ENCODE measurements around the gene CKMT2.

CKMT2 gene

DNA sequence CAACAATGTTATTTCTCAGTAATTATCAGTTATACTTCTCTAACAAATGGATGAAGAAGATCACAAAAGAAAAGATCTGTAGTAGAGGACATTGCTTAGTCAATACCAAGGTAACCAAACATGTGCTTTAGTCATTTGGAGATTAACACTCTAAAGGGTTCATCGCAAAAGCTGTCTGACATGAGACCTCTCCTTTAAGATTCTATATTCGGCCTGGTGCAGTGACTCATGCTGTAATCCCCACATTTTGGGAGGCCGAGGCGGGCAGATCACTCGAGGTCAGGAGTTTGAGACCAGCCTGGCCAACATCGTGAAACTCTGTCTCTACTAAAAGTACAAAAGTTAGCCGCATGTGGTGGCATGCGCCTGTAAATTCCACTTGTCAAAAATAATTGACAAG lies 18.3 kb upstream of the CKMT2 start:
- DNase-seq (ENCODE audit: low read depth in 1 of 2, low spot score in 1 of 2) = no peak

DNA sequence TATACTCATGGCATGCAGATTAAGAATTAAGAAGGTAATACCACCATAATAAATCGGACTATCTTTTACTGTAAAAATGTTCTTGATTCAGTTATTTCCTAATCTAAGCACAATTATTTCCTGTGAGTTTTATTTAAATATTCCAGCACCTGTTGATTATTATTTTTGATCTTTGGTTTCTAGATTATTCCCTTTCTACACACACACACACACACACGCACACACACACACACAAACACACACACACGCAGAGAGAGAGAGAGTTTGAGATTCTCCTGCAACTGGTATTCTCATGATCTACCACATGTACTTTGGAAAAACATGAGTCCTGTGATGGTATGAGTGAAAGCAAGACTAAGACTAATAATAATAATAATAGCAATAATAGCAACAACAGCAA lies 17.0 kb upstream of the CKMT2 start:
- no peak for DNase-seq (ENCODE audit: low read depth in 1 of 2, low spot score in 1 of 2)

DNA sequence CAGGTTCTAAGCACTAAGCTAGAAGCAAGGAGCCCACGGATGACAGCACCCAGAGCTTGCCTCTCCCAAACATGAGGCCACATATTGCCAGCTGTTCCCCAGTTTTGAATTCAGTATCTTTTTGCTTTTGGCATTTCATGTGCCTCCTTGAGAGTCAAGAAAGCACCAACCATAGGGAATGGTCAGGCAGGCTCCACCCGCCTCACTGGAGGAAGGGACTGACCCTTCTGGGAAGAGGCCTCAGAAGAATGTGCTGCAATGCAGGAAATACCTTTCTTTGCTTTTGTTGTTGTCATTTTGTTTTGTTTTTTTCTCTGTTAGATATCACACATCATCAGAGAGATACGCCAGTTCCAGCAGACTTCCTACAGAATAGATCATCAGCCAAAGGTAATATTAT lies 13.7 kb upstream of the CKMT2 start:
- DNase-seq (ENCODE audit: low read depth in 1 of 2, low spot score in 1 of 2) = no peak

DNA sequence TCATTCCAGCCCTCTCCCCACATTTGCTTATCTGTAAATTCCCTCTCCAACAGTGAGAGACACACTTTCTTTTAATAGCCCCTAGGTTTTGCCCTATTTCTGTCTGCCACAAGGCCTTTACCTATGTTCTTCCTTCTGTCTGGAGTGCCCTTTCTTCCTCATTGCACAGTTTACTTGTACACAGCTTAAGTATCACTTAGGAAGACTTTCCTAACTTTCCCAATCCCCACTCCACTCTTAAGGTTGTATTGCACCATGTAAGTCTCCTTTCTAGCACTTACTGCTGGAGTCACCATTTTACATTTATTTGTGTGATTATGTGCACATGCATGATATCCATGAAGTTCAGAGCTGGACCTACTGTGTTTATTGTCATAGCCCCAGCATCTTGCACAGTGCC lies 10.8 kb upstream of the CKMT2 start:
- no peak for DNase-seq (ENCODE audit: low read depth in 1 of 2, low spot score in 1 of 2)

DNA sequence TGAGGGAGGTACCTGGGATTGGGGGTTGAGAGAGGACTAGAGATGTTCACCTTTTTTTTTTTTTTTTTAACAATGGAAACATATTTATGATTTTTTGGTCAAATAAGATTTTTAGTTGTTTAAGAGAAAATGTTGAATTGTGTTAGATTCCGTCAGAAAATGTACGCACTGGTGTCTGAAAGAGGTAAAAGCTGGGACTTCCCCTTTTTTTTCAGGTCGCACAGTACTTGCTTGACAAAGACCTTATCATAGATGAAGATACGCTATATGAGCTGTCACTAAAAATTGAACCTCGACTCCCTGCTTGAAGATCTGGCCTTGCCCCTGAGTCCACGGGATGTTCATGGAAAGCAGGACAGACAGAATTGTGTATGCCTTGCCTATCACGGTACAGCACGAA lies 7.7 kb upstream of the CKMT2 start:
- no peak for DNase-seq (ENCODE audit: low read depth in 1 of 2, low spot score in 1 of 2)

DNA sequence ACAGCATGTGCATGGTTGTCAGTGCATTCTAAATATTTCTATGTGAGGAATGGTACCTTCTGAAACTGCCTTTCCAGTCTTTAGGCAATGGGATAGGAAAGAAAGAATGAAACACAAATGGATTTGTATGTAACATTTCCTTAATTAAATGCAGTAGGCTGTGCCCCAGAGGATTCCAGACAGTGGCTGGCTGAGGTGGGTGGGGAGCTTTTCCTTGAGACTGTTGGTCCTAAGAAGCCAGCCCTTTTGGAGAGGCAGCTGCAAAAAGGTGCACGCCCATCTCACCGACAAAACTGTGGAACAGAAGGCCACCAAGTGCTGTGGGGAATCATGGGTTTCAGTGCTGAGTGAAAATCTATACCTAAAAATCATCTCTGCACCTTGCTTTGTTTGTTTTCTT lies 6.8 kb upstream of the CKMT2 start:
- no peak for DNase-seq (ENCODE audit: low read depth in 1 of 2, low spot score in 1 of 2)

DNA sequence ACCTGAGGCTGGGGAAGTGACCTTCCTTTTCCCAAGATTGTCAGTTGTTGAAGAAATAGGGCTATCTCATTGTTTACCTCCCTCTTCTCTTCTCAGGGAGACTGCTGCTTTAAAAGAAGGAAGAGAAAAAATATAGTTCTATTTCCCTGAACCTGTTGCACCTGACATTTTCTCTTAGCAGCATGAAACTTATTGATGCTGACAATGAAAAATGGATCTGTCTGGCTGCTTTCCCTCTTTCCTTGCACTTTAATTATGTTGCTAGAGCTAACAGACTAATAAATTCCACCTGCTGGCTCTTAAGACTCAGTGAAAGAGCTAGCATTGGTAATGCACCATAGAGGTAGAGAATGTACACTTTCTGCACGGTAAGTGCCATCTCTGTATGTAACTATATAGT lies 6.2 kb upstream of the CKMT2 start:
- DNase-seq (ENCODE audit: low read depth in 1 of 2, low spot score in 1 of 2) = no peak

DNA sequence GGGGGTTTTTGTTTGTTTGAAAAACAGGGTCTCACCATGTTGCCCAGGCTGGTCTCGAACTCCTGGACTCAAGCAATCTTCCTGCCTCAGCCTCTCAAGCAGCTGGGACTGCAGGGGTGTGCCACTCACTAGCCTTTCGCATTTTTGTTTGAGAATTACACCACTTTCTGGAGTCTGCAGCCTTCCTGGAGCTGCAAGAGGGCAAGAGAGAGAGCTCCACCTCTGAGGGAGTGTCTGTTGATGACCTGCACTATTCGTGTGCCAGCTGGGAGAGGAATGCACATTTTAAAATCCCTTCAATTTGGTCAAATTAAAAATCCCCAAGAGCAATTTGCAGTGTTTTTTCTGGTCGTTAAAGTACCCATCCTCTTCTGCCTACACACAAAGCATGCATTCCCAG lies 5.0 kb upstream of the CKMT2 start:
- DNase-seq (ENCODE audit: low read depth in 1 of 2, low spot score in 1 of 2) = no peak

DNA sequence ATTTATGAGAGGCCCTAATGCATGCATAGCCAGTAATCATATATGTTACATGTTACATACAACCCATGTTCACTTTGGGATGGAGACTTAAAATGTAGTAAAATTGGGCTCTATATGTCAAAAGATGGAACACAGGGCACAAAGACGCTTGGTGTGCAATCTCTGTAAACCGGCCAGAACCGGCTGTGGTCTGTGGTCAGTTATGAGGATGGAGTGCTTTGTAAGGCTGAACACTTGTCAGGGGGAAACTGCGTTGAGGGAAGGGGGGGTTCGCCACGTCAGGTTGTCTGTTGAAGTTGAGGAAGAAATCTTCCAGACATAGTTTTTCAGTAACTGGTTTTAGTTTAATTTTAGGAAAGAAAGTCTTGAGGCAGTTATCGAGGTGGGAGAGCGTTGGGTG lies 2.7 kb upstream of the CKMT2 start:
- DNase-seq (ENCODE audit: low read depth in 1 of 2, low spot score in 1 of 2) = no peak

DNA sequence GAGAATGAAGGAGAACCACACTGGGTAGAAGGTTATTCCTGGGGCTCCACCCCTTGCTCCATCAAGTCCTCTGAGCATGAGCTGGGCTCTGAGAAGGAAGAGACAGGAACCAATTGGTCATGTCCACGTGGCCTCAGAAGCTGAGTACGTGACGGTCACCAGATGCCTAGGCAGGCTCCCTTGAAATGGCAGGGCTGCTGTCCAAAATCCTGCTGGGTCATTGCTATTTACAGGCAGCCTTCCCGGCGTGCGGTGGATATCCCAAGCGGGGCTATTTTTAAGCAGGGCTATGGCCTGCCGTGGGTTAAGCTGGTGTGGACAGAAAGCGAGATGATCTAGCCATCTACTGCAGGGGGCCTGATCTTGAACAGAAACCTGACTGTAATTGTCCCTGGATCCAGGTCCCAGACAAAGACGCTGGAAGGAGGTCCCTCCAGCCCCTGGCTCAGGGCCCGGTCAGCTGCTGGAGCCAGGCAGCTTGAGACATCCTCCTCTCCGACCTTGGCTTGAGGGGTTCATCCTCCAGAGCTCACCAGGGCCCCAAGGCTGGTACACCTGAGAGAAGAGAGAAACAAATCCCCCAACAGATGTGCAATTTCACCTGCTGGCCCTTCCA lies 550 bp upstream of the CKMT2 start:
- no peak for DNase-seq (ENCODE audit: low read depth in 1 of 2, low spot score in 1 of 2)

DNA sequence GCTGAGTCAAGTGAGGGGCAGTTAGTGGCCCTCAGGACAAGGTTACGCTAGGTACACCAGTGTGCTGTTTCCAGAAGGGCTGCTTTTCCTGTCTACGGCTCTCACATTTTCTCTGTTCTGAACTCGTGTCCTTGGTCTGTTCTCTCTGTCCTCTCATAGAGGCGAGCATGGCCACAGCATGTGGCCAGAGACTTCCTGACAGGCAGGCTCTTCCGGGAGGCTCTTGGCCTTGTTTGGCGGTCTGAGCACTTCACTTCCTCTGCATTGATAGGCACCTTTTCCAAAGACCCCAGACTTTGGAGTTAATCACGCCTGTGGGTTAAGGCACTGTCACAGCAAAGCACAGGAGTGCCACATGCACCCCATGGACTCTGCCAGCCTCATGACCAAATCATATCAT lies 1.2 kb downstream of the CKMT2 start:
- DNase-seq (ENCODE audit: low read depth in 1 of 2, low spot score in 1 of 2) = no peak

DNA sequence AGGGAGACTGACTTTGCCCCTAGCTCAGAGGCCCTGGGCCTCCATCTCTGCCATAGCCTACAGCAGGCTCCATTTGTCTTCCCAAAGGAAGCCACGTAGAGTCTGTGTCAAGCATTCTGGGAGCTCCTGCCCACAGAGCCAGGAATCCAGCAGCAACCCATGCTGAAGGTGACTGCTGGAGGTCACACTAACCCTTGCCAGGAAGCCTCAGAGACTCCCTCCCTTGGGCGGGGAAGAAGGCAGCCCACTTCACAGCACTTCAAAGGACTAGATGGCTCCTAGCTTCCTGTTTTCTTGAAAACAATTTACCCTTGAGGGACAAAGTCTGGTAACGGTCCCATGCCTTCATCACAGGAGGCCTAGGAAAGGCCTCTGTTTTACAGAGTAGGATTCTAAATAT lies 1.7 kb downstream of the CKMT2 start:
- DNase-seq (ENCODE audit: low read depth in 1 of 2, low spot score in 1 of 2) = no peak

DNA sequence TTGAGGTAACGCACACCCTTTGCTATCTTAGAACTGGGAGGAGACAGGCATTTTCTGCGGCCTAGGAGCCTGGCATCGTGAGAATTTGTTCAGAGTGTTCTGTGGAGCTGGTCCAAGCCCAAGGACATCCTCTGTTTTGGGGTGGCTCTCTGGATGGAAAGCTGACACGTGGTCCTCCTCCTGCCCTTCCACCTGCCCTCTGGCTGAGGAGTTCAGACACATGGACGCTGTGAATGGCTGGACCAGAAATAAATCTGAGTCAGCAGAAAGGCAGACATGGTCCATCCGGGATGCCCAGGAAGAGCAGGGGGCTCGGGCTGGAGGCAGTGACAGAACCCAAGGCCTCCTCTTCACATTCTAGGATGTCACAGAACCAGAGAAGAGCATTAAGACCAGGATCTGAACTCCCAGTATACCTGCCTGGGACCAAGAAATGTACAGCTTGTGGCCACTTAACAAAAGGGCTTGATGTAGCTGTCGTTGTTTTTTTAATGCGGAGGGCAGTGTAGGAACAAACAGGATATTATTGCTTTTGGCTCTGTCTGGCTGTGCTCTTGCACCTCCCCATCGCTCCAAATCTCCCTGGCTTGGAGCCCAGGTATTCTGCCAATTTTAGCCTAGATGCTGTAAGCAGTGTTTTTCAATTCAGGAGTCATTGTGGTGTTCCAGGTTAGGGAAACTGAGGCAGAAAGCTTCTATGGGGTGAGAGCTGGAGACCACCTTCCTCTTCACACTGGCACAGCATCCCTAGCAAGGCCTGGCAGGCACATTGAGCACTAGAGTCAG lies 2.4 kb downstream of the CKMT2 start:
- DNase-seq (ENCODE audit: low read depth in 1 of 2, low spot score in 1 of 2) = no peak

DNA sequence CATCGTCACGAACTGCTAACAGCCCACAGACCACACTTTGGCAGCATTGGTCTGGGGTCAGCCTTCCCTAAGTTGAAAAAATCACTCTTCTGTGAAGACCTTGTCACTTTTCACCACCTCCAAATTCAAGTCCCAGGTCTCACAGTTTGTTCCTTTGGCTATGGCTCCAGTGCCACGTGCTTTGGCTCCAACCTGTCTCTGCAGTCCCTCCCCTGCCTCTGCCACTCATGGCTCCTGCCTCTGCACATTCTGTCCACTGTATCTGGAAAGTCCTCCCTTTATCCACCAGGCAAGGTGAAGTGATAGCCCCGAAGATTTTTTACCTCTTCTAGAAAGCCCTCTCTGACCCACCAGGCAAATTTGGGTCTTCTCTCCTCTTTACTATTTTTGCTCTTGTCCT lies 5.3 kb downstream of the CKMT2 start:
- no peak for DNase-seq (ENCODE audit: low read depth in 1 of 2, low spot score in 1 of 2)

DNA sequence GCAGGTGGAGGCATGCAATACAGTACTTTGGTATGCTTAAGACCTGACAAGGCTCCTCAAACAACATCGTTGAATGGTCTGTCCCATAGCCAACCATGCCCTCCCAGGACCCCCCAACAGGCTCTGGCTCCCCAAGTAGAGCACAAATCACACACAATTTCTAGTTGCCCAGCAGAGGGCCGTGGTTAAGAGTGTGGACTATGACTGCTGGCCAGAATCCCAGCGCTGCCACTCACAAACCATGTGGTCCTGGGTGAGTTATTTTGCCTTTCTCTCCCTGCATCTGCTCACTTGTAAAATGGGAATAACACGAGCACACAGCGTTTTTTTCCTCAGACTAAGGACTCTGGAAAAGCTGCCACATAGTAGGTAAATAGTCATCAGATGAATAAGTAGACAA lies 6.5 kb downstream of the CKMT2 start:
- DNase-seq (ENCODE audit: low read depth in 1 of 2, low spot score in 1 of 2) = no peak

DNA sequence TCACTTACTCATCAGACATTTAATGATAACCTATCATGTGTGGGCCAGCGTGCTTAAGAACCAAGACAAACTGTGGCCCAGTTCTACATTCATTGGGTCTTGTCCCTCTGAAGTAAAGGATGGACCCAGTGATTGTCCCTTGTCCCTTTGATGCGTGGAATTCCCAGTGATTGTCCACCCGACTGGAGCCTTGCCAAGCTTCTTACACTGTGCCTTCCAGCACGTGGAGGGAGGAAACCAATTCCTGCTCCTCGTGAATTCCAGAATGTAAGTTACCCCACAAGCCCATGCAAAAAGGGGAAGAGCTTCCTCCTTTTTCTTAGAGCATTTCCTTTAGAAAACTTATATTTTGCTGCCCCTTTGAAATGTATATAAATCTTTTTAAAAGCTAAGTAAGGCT lies 7.9 kb downstream of the CKMT2 start:
- no peak for DNase-seq (ENCODE audit: low read depth in 1 of 2, low spot score in 1 of 2)

DNA sequence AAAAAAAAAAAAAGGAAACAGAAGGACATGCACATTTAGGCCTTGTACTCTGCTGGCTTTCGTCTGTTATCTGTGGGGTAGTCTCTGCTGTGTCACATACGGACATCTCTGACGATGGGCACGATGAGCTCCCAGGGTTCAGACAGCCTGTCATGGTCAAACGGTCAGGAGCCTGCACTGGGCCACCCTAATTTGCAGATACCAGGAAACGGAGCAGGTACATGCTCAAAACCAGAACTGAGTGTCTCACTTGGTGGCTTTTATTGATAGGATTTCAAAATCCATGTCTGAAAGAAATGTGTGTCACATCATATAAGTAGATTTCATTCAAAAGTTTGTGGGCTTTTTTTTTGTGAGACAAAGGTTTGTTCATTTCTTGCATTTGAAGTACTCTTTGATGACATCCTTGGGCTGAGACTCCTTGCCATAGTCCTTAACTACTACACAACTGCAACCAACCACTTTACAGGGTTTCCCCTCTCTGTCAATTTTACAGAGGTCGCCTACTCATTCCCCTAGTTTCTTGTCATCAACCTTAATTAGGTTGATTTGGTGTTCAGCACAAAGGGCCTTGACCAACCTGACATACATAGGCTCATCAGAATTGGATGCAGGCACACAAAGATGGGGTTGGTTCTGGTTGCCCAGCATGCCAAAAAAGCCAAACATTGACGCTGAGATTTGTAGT lies 9.0 kb downstream of the CKMT2 start:
- no peak for DNase-seq (ENCODE audit: low read depth in 1 of 2, low spot score in 1 of 2)

DNA sequence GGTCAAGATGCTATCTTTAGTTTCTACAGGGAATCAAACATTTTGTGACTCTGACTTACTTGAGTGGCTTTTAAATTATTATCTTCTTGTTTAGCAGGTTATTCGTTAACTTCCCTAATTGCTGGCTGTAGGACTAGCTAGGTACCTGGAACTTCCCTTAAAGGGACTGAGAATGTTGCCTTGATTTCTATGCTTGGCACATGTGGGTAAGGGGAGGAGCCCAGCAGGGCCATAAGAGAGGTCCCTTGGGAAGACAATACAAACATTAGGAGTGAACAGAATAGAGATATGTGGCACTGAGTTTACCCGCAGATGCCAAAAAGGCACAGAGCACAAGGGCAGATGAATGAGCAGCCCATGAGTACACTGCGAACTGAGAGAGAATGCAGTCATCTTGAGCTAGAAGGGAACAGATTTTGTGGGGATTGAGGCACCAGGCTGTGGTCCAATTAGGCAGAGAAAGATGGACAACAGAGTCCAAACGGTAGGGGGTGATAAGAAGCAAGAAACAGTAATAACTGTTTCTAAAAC lies 9.8 kb downstream of the CKMT2 start:
- no peak for DNase-seq (ENCODE audit: low read depth in 1 of 2, low spot score in 1 of 2)

DNA sequence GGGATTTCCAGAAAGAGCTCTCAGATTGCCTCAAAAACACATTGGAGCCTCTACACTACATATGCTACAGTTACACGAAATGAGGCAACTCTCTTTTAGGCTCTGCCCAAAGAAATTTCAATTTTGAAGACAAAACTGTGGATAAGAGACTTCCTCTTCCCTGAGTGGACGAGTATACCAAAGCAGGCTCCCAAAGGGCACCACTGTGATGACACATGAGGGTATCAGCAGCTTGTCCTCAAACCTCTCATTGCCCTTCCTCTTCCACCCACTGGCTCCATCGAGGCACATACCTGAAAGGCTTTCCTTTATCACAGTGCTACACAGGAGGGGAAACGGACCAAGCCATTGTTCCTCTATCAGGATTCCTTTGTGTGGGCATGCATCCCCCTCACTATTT lies 11.3 kb downstream of the CKMT2 start:
- no peak for DNase-seq (ENCODE audit: low read depth in 1 of 2, low spot score in 1 of 2)

DNA sequence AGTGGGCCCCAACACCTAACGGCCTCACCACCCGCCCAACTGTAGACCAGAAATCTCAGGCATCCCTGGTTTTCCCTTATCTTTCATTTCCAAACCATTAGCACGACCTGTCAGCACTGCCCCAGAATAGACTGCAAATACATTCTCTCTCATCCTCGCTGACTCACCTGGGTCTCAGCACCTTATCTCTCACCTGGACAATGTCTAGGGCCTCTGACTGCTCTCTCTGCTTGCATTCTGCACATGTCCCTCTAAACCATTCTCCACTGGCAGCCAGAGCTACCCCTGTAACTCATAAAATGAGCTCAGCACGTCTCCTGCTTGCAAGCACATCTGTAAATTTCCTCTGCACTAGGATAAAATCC lies 12.7 kb downstream of the CKMT2 start:
- no peak for DNase-seq (ENCODE audit: low read depth in 1 of 2, low spot score in 1 of 2)

DNA sequence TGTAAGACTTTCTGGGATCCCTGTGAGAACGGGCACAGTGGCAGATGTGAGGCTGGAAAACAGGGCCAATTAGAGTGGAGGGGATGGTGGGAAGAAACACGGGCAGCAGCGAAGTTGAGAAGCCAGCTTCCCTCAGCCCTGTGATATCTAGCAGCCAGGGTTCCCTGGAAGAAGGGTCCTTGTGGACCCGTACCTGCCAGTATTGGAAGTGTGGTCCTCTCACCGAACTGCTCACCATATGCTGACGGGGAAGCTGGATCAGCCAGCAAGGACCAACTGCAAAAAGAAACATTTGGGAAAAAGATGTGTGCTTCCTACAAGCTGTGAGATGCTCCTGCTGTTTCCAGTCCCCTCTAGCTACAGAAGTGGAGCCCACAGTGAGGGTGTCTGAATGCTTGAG lies 13.6 kb downstream of the CKMT2 start:
- no peak for DNase-seq (ENCODE audit: low read depth in 1 of 2, low spot score in 1 of 2)

DNA sequence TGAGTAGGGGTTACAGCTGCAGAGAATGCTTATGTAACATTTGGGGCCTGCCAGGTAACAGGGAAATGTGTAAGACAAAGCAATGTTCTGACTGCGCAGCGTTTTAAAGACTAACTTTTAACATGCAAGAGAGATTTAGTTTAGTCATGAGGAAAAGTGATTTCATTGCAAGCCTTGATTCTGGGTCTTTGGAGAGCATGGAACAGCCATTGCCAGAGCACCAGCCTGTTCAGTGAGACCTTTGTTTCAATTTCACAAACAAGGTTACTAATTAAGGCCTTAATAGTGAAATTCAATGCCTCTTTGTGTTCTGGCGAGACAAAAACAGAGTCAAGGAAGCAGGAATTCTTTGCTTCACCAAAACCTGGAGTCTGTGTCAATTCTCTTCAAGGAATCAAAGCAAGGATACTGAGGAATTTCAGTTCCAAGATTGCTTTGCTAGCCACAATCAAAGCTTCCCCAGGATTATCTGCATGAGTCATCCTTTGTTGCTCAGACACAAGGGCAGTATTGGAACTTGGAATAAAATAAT lies 14.4 kb downstream of the CKMT2 start:
- DNase-seq (ENCODE audit: low read depth in 1 of 2, low spot score in 1 of 2) = no peak
